Mammary epithelial cell (primary cell): ENCODE data around the gene SORCS1.

Source experiments
- CTCF ChIP-seq, 2 donors: IDR thresholded peaks in 1 of 2; conservative IDR thresholded peaks in 1 of 2; 2 replicates each; pipeline ENCODE4 v1.5.1; 2011 to 2012; ENCODE audit warnings: inconsistent platforms in 2 of 2, low read length in 2 of 2, mild to moderate bottlenecking in 2 of 2, control low read depth in 1 of 2, low read depth in 1 of 2; ENCODE audit not compliant: insufficient read depth in 1 of 2; ENCODE audit errors: extremely low read depth in 1 of 2
- EZH2 ChIP-seq: IDR thresholded peaks from 2 replicates; pipeline ENCODE4 v1.6.1; 2012; ENCODE audit warnings: low read length, inconsistent platforms, borderline replicate concordance

GRCh38 chr10:107025676-107026075 lies 138.8 kb downstream of the SORCS1 start:
- no peak for TF ChIP-seq CTCF (conservative IDR thresholded peaks at IDR 0.05 in 1 of 2, IDR thresholded peaks at IDR 0.05 in 1 of 2; ENCODE audit: extremely low read depth in 1 of 2, insufficient read depth in 1 of 2, low read depth in 1 of 2, low read length in 2 of 2)
- no peak for TF ChIP-seq EZH2
